T-helper 1 cell (primary cell): ENCODE measurements around the gene ZNF611.
"Not testable (repeated sequence)": the region's sequence is repeated elsewhere in the genome, so short reads cannot be mapped to it uniquely, and the experiment has no call there.

Experiments
- DNase-seq, 5 donors: peaks; one replicate each; pipeline ENCODE4 v3.0.0-alpha.2; 2012 to 2020

ZNF611 gene

GRCh38 chr19:52675239-52675638 lies 59.6 kb downstream of the ZNF611 start:
- not testable (repeated sequence) for DNase-seq

- DNase-seq = no peak
These were observed 61.8 kb downstream of the ZNF611 start for GRCh38 chr19:52673014-52673413.

GRCh38 chr19:52670046-52670445 lies 64.8 kb downstream of the ZNF611 start:
- DNase-seq = no peak

DNA sequence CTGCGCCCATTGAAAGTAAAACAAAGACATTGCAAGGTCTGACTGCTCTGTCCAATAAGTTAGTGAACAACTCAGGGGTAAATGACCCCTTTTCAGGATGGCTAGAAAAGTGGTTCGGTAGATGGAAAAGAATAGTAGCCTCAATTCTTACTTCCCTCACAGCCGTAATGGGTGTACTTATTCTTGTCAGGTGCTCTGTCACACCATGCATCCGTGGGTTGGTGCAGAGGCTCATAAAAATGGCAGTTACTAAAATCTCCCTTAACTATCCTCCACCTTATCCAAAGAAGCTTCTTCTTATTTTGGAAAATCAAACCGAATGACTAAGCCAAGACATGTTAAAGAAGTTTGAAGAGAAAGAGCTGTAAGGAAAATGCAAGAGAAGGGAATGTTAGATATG lies 65.3 kb downstream of the ZNF611 start:
- DNase-seq = no peak

- DNase-seq = no peak
These were observed 66.9 kb downstream of the ZNF611 start for GRCh38 chr19:52667972-52668371.

DNA sequence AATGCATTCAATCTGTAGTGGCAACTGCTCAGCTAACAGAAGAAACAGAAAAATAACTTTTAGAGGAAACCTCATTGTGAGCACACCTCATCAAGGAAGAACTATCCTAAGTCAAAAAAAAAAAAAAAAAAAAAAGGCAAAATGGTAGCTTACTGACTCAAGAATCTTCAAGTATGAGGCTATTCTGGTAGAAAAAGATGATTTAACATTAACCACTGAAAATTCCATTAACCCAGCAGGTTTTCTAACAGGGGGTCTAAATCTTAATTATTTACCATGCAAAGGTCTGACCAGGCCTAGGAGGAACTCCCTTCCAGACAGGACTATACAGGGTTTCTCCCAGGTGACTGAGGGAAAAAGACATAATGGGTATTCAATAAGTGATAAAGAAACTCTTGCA lies 68.3 kb downstream of the ZNF611 start:
- DNase-seq = no peak

DNA sequence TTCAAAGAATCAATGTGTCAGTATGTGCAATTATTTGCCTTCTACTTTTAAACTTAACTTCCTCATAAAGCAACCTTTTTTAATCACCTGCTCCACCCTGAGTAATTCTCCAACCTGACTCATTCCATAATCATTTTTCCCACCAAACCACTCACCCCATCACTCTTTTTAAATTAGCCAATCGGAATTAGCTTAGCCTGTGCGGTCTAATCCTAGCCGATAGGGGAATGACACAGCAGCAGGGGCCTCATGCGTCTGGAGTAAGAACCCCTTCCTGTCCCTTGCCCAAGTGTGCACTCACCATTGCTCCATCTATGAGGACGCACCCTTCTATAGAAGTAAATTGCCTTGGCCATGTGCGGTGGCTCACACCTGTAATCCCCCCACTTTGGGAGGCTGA lies 69.3 kb downstream of the ZNF611 start:
- DNase-seq = no peak

- DNase-seq = no peak
These were observed 69.8 kb downstream of the ZNF611 start for GRCh38 chr19:52665027-52665426.

DNA sequence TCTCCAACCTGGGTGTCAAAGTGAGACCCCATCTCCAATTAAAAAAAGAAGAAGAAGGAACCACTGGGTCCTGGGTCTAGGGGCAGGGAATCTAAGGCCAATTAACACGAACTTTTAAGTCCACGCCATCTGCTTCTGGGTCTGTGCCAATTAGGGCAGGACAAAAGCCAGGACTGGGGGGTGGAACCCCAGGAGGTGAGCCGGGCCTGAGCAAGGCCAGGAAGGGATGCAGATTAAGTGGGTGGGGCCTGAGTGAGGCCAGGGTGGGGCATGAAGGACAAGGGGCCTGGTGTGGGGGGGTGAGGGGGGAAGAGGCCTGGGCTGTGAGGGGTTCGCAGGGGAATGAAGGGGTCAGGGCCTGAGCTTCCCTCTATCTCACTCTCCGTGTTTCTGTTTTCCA lies 70.4 kb downstream of the ZNF611 start:
- DNase-seq = no peak

DNA sequence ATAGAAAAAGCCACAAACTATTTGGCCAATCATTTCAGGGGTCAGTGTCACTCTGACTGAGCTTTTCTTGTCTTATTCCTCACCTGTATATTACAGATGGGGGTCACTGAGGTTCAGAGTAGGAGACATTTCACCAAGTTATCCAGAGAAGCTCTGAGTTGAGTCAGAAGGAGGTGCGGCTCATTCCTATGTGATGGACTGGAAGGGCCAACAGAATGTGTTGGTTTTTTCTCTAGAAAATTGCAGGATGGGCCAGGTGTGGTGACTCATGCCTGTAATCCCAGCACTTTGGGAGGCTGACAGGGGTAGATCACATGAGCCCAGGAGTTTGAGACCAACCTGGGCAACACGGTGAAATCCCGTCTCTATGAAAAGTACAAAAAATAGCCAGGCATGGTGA lies 72.2 kb downstream of the ZNF611 start:
- DNase-seq = no peak

- DNase-seq = no peak
These were observed 73.9 kb downstream of the ZNF611 start for GRCh38 chr19:52660981-52661380.

GRCh38 chr19:52659013-52659412 lies 75.8 kb downstream of the ZNF611 start:
- DNase-seq = no peak

- no peak for DNase-seq
These were observed 76.2 kb downstream of the ZNF611 start for GRCh38 chr19:52658595-52658994.

DNA sequence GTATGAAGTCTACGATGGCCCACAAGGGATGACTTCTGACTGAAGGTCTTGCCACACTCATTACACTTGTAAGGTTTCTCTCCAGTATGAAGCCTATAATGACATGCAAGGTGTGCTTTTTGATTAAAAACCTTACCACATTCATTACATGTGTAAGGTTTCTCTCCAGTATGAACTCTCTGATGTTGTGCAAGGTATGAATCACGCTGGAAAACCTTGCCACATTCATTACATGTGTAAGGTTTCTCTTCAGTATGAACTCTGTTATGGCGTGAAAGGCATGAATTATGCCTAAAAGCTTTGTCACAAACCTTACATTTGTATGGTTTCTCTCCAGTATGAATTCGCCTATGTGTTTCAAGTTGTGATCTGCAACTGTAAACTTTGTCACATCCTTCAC lies 81.7 kb downstream of the ZNF611 start:
- DNase-seq = no peak
